ENCODE measurements around the gene PCMT1. TPM values are rescaled to one million over a fixed set of nuclear protein-coding genes. Genes with fewer than 3 reads are reported as not detected.

Gene PCMT1
- polyA plus RNA-seq, 1 donor (not counting 4 experiments of a cell fraction or from before 2014, with no cell fraction given) = 167 TPM

DNA sequence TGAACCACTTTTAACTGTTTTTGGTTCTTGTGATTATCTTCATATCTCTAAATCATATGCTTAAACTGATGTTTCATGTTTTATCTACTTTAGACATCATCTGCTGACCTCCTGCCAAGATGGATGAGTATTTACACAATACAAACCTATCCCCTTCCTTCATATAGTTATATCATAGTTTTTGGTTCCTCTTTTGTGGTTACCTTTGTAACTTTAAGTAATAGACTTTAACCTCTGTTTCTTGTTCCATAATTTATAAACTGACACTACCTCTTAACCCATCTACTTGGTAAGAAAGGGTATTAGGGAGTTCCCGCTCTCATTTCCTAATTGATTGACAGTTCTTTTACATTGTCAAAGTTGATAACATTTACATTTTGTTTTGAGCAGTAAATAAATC is 11.9 kb downstream of the PCMT1 start:
- Histone ChIP-seq H3K79me2 (ENCODE audit: control insufficient read depth, insufficient read depth, low read length) (peaks cover 79% of the 10 kb centered on the region), H3K27ac (ENCODE audit: control insufficient read depth, insufficient read depth, low read length) (no peak overlapping the region), H3K9me3 (ENCODE audit: control insufficient read depth, low read depth, low read length) (peaks cover 2% of the 10 kb centered on the region), H3K36me3 (ENCODE audit: control insufficient read depth in 2 of 2, extremely low read depth in 1 of 2, insufficient read depth in 2 of 2, low read length in 2 of 2) (no peaks in the 10 kb centered on the region), H3K4me2 (ENCODE audit: control insufficient read depth, extremely low read depth, insufficient read depth, low read depth, low read length) (no peak overlapping the region), H3K4me3 (ENCODE audit: control insufficient read depth in 2 of 3, extremely low read depth in 1 of 3, insufficient read depth in 2 of 3, low read depth in 1 of 3, low read length in 3 of 3) (no peak overlapping the region), H3K4me1 (ENCODE audit: control insufficient read depth, extremely low read depth, insufficient read depth, low read length) (no peaks in the 10 kb centered on the region), H3K27me3 (ENCODE audit: control insufficient read depth, extremely low read depth, insufficient read depth, low read length) (no peaks in the 10 kb centered on the region), H4K20me1 (ENCODE audit: control insufficient read depth, extremely low read depth, insufficient read depth, low read length) (no peaks in the 10 kb centered on the region), H3K9me1 (ENCODE audit: control insufficient read depth, extremely low read depth, insufficient read depth, low read length) (no peaks in the 10 kb centered on the region), H2AFZ (ENCODE audit: control insufficient read depth, low read length) (no peak overlapping the region), H3K9ac (ENCODE audit: control insufficient read depth, extremely low read depth, insufficient read depth, low read length) (no peak overlapping the region)
- FAIRE-seq = no peak
- dilution Hi-C loops (cut with MboI; ENCODE audit: extremely low pct_ligation_motif_present, low sequenced_read_pairs) = no loop called here
- TF ChIP-seq, protein P1, sequence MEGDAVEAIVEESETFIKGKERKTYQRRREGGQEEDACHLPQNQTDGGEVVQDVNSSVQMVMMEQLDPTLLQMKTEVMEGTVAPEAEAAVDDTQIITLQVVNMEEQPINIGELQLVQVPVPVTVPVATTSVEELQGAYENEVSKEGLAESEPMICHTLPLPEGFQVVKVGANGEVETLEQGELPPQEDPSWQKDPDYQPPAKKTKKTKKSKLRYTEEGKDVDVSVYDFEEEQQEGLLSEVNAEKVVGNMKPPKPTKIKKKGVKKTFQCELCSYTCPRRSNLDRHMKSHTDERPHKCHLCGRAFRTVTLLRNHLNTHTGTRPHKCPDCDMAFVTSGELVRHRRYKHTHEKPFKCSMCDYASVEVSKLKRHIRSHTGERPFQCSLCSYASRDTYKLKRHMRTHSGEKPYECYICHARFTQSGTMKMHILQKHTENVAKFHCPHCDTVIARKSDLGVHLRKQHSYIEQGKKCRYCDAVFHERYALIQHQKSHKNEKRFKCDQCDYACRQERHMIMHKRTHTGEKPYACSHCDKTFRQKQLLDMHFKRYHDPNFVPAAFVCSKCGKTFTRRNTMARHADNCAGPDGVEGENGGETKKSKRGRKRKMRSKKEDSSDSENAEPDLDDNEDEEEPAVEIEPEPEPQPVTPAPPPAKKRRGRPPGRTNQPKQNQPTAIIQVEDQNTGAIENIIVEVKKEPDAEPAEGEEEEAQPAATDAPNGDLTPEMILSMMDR (optimal IDR thresholded peaks at IDR 0.05 in 1 of 3, IDR thresholded peaks at IDR 0.05 in 1 of 3, conservative IDR thresholded peaks at IDR 0.05 in 1 of 3; ENCODE audit: extremely low read depth in 1 of 3, insufficient read depth in 2 of 3, low read length in 3 of 3) = no peak
- no peak for TF ChIP-seq EZH2 (IDR thresholded peaks at IDR 0.05; ENCODE audit: low read length)
- DNase-seq (ENCODE audit: low read depth, low spot score) = no peak

DNA sequence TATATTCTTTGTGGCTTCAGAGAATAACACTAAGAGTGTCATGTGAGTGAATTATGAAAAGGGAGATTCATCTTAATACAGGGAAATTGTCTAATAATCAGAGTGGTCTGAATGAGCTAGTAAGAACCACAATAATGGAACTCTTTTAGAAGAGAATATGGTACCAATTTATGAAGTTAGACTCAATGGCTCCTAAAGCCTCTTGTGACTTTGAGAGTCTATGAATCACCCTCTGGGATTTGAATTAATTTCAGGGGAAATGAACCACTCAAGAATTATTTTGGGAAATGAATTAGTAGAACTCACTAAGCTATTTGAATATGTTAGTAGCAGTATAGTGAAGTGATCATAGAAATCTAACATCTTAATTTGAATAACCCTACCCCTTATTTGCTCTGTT is 14.3 kb downstream of the PCMT1 start:
- Histone ChIP-seq H3K9ac (ENCODE audit: control insufficient read depth, extremely low read depth, insufficient read depth, low read length) (no peak overlapping the region), H3K4me2 (ENCODE audit: control insufficient read depth, extremely low read depth, insufficient read depth, low read depth, low read length) (no peak overlapping the region), H3K4me1 (ENCODE audit: control insufficient read depth, extremely low read depth, insufficient read depth, low read length) (no peaks in the 10 kb centered on the region), H4K20me1 (ENCODE audit: control insufficient read depth, extremely low read depth, insufficient read depth, low read length) (no peaks in the 10 kb centered on the region), H2AFZ (ENCODE audit: control insufficient read depth, low read length) (no peak overlapping the region), H3K9me1 (ENCODE audit: control insufficient read depth, extremely low read depth, insufficient read depth, low read length) (no peaks in the 10 kb centered on the region), H3K9me3 (ENCODE audit: control insufficient read depth, low read depth, low read length) (peaks cover 2% of the 10 kb centered on the region), H3K79me2 (ENCODE audit: control insufficient read depth, insufficient read depth, low read length) (peaks cover 76% of the 10 kb centered on the region), H3K27me3 (ENCODE audit: control insufficient read depth, extremely low read depth, insufficient read depth, low read length) (no peaks in the 10 kb centered on the region), H3K4me3 (ENCODE audit: control insufficient read depth in 2 of 3, extremely low read depth in 1 of 3, insufficient read depth in 2 of 3, low read depth in 1 of 3, low read length in 3 of 3) (no peak overlapping the region), H3K27ac (ENCODE audit: control insufficient read depth, insufficient read depth, low read length) (no peak overlapping the region), H3K36me3 (ENCODE audit: control insufficient read depth in 2 of 2, extremely low read depth in 1 of 2, insufficient read depth in 2 of 2, low read length in 2 of 2) (peaks cover 0 to 2% of the 10 kb centered on the region in 2 experiments)
- no peak for DNase-seq (ENCODE audit: low read depth, low spot score)
- dilution Hi-C loops (cut with MboI; ENCODE audit: extremely low pct_ligation_motif_present, low sequenced_read_pairs) = no loop called here
- TF ChIP-seq, protein P1 (optimal IDR thresholded peaks at IDR 0.05 in 1 of 3, IDR thresholded peaks at IDR 0.05 in 1 of 3, conservative IDR thresholded peaks at IDR 0.05 in 1 of 3; ENCODE audit: extremely low read depth in 1 of 3, insufficient read depth in 2 of 3, low read length in 3 of 3) = no peak
- TF ChIP-seq EZH2 (IDR thresholded peaks at IDR 0.05; ENCODE audit: low read length) = no peak
- no peak for FAIRE-seq
